ENCODE results near the gene ZMYND8.
A peak's percentile ranks its signal among the peaks of the same experiment; 100 is the strongest.
"Not testable (repeated sequence)": the region's sequence is repeated elsewhere in the genome, so short reads cannot be mapped to it uniquely, and the experiment has no call there.

Gene ZMYND8

DNA sequence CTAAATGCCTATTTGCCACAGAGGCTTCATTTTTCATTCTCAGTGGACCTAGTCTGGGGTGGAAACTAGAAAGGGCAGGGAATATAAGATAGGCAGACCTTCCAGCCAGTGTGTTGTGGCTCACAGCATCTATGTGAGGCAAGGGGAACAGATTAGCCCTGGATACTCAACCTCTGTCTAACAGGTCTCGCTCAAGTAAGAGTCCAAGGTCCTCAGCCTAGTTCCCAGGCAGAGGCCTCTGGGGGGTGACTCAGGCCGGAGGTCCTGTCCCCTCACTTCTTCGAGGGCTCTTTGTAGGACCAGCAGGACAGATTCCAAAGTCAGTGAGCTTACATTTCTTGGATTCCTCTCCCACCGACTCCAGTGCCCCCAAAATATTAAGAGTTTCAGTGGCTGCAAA, 106.6 kb downstream of the ZMYND8 start:
- no peak for DNase-seq

DNA sequence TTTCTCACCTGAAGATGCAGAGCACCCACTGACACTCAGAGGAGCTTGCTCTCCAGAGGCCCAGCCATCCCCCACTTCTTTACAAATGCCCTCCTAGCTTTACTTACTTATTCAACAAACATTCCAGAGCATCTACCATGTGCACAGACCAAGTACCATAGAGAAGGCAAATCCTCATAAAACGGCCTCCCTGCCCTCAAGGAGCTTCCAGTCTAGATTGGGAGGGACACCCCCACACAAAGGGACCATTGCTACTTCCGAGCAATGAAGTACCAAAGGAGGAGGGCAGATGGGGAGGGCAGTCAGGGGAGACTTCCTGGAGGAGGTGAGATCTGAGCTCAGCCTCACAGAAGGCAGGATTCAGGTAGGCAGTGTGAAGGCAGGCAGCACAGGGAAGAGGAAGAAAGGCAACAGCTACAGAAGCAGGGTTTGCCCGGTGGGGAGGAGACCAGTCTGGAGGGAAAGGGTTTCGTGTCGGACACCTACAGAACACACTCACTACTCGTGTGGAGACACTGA, 108.0 kb downstream of the ZMYND8 start:
- no peak for DNase-seq

- no peak for DNase-seq
Observed at GRCh38 chr20:47247972-47248371, 108.5 kb downstream of the ZMYND8 start.

DNA sequence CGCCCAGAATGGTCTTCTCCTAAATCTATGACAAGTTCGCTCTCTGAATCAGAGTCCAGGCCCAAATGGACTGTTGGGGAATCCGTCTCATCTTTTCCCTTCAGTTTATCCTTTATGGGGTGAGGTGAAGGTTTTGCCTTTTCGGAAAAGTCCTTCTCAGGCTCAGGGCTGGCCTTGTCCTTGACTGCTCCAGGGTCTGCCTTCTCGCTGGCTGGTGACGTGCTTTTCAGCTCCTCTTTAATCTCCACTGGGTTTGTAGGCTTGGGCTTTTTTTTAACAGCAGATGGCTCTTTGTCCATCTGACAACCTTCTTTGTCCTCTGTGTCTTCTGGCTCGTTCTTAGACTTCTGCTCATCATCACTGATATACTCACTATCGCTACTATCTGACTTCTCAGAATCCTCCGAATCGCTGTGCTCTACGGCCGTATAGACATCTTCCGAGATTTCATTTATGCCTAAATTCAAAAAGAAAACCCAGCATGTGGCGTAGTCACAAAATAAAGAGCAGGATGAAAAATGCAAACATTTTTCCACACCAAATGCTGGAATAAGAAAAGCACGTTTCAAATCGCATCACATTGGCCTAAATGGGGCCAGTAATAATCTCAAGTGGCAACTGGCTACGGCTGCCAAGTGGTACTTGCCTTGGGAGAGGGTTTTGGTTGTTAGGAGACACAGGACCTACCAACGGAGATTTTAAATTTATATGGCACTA, 110.3 kb downstream of the ZMYND8 start:
- DNase-seq: no peak

DNA sequence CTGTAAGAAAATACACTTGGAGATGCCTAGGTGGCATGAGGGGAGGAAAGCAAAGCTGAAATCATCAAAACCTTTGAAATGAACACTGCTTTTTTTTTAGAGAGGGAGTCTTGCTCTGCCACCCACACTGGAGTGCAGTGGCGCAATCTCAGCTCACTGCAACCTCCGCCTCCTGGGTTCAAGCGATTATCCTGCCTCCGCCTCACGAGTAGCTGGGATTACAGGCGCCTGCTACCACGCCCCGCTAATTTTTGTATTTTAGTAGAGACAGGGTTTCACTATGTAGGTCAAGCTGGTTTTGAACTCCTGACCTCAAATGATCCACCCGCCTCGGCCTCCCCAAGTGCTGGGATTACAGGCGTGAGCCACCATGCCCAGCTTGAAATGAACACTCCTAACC, 111.3 kb downstream of the ZMYND8 start:
- DNase-seq: not testable (repeated sequence)

DNA sequence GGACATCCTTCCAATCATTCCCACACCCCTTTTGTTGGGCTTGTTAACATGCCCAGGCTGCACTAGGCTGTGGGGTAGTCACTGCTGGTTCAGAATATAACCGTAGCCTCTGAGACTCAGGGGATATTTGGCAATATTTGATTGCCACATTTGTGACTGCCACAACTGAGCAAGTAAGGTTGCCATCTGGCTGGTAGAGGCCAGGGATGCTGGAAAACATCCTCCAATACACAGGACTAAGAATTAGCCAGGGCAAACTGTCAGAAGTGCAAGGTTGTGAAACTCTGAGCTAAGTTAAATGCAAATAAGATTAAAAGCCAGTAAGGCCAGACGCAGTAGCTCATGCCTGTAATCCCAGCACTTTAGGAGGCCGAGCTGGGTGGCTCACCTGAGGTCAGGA, 112.0 kb downstream of the ZMYND8 start:
- DNase-seq: no peak

- DNase-seq: no peak
Observed at GRCh38 chr20:47243532-47244305, 112.8 kb downstream of the ZMYND8 start.

- no peak for DNase-seq
Observed at GRCh38 chr20:47243003-47243402, 113.5 kb downstream of the ZMYND8 start.

DNA sequence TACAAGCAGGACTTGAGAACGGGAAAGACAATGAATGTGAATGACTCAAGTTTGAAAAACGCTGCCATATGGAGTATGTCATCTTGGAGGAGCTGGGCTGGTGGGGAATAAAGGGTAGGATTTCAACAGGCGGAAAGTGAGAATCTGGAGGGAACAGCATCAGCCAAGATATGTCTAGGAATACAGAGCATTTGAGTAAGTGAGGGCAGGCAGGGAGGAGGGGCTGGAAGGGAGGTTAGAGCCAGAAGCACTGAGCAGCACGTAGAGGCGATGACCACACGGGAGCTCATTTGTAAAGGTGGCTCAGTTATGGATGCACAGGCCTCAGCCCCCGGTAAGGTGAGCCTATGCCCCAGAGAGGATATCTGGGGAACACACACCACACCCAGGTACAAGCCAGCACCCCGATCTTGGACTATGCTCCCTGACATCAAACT, 115.1 kb downstream of the ZMYND8 start:
- no peak for DNase-seq

DNA sequence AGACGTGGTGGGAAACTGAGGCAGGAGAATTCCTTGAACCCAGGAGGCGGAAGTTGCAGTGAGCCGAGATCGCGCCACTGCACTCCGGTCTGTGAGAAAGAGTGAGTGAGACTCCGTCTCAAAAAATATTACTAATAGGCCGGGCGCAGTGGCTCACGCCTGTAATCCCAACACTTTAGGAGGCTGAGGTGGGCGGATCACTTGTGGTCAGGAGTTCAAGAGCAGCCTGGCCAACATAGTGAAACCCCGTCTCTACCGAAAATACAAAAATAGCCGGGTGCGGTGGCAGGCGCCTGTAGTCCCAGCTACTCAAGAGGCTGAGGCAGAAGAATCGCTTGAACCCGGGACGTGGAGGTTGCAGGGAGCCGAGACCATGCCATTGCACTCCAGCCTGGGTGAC, 116.4 kb downstream of the ZMYND8 start:
- not testable (repeated sequence) for DNase-seq

DNA sequence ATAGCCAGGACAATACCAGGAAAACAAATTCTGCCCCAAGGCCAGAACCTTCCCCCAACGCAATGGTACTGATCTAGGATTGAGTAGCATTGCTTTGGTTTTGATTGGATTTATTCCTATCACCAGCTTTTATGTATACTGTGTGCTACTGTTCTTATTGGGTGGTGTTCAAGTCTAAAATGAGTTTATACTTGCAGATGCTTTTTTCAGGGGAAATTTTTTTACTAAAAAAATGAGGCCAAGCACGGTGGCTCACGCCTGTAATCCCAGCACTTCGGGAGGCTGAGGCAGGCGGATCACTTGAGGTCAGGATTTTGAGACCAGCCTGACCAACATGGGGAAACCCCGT, 116.8 kb downstream of the ZMYND8 start:
- no peak for DNase-seq

GRCh38 chr20:47238780-47239718, 117.5 kb downstream of the ZMYND8 start:
- no peak for DNase-seq

- DNase-seq: peak in 2 of 51 donors; percentile 30 to 50
Observed at GRCh38 chr20:47237715-47238114, 118.8 kb downstream of the ZMYND8 start.

DNA sequence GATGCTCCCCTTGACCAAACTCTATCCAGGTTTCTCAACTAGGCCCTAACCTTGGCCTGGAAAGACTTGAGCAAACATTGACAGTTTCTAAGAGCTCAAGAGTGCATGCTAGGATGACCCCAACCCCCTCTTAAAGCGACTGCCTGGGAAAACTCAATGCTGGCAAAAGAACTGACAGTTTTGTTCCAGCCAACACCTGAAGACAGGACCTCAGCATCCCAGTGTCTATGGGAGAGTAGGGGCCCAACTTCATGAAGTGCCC, 119.9 kb downstream of the ZMYND8 start:
- no peak for DNase-seq

GRCh38 chr20:47235853-47236638, 120.5 kb downstream of the ZMYND8 start:
- DNase-seq: no peak

DNA sequence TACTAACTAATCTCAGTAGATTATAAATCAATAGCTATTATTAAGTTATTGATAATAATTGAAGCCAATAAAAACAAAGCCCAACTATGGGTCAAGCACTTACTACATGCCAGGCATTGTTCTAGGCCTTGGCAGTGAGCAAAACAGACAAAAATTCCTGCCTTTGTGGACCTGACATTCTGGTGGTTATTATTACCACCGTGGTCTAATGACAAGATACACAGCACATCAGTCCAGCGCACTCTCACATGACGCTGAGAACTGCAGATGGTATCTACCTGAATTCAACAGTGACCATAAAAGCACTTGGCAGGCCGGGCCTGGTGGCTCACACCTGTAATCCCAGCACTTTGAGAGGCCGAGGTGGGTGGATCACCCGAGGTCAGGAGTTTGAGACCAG, 121.4 kb downstream of the ZMYND8 start:
- DNase-seq: no peak

GRCh38 chr20:47233333-47234188, 122.9 kb downstream of the ZMYND8 start:
- no peak for DNase-seq

DNA sequence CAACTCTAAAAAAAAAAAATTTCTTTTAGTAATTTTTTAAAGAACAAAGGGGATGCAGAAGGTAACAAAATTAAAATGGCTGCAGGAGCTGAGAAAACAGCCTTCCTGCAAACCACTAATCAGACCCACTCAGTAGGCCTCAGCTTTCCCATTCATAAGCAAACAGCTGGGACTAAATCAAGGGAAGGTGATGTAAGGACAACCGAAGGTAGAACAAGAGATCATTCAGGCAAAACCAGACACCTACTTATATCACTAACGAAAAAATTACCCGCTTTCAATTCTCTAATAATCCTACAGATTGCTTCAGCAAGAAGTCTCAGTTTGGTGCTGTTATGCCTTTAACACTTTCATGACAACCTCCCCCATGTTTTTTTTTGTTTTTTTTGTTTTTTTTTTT, 124.0 kb downstream of the ZMYND8 start:
- DNase-seq: no peak

GRCh38 chr20:47231382-47232039, 125.0 kb downstream of the ZMYND8 start:
- no peak for DNase-seq

- no peak for DNase-seq
Observed at GRCh38 chr20:47230811-47231256, 125.7 kb downstream of the ZMYND8 start.

Data from hypothalamus (tissue), 51 donors.